Progenitor cell of endocrine pancreas (in vitro differentiated cells): ENCODE data around the gene BAK1. TPM values are rescaled to one million over a fixed set of nuclear protein-coding genes. Genes with fewer than 3 reads are reported as not detected.
A peak's percentile ranks its signal among the peaks of the same experiment; 100 is the strongest.

Experiments used
- DNase-seq: peaks from one replicate; pipeline ENCODE4 v3.0.0; 2021; ENCODE audit warnings: low spot score; ENCODE audit not compliant: unreplicated experiment
- H3K27ac Mint-ChIP-seq: 2 replicates; pipeline ENCODE4 v1.8.0; 2021; ENCODE audit warnings: mild to moderate bottlenecking, moderate library complexity, mixed read lengths
- H3K27me3 Mint-ChIP-seq: 2 replicates; pipeline ENCODE4 v1.8.0; 2021; ENCODE audit warnings: mixed read lengths
- H3K36me3 Mint-ChIP-seq: 2 replicates; pipeline ENCODE4 v1.8.0; 2022; ENCODE audit warnings: mixed read lengths; ENCODE audit not compliant: insufficient read depth
- H3K4me1 Mint-ChIP-seq: 2 replicates; pipeline ENCODE4 v1.8.0; 2021; ENCODE audit warnings: low read depth, mixed read lengths
- H3K4me3 Mint-ChIP-seq: 2 replicates; pipeline ENCODE4 v1.8.0; 2021; ENCODE audit warnings: low read depth, mild to moderate bottlenecking, moderate library complexity, mixed read lengths
- H3K9me3 Mint-ChIP-seq: 2 replicates; pipeline ENCODE4 v1.8.0; 2021; ENCODE audit warnings: low read depth, mixed read lengths
- total RNA-seq: library from RNA; stranded (reverse); gene quantifications from 2 replicates; pipeline ENCODE4 v1.2.1, GENCODE V29; 2021
- TF ChIP-seq, protein P1 (sequence below): fragments of 200-600 bp; sonication (generic); IDR thresholded peaks from one replicate; pipeline ENCODE4 v1.5.0; 2021; ENCODE audit warnings: antibody characterized with exemption, mild to moderate bottlenecking; ENCODE audit not compliant: unreplicated experiment

BAK1 gene
- total RNA-seq, 1 donor from 2014 or later = 22.4 TPM

DNA sequence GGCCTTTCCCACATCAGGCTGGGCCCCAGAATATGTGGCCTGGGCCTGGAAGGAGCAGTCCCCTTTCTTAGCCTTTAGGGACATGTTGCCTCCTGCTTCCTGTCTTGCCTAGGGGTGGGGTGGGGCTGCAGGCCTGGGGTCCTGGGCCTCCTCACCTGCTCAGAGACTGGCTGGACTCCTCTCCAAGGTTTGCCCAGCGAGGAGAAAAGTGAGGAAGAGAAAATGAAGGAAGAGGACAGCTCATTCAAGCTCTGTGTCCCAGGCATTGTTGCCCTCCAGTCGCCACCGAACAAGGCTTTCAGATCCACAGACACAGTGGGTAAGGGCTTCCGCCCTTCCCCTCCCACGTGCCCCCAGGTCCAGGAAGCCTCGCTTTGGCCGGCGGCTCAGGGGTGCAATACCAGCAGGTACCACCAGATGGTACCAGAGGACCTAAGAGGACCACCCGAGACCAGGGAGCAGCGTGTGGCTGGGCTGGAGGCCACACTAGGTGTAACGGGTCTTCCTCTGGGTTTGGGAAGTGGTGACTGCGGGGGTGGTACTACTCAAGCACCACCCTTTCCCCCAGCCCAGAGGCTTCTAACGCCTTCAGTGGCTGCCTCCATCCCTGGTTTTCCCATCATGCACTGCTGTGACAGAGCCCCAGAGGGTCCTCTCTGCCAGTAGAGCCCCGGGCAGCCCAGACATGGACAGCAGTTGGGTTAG lies 5.5 kb upstream of the BAK1 start:
- peaks cover 8% of the 10 kb centered on the region for H3K4me1 Mint-ChIP-seq
- no peak overlapping the region for H3K4me3 Mint-ChIP-seq
- DNase-seq = peak; percentile 71
- no peak overlapping the region for H3K27ac Mint-ChIP-seq
- no peaks in the 10 kb centered on the region for H3K9me3 Mint-ChIP-seq
- no peaks in the 10 kb centered on the region for H3K27me3 Mint-ChIP-seq
- no peaks in the 10 kb centered on the region for H3K36me3 Mint-ChIP-seq
- TF ChIP-seq, protein P1, sequence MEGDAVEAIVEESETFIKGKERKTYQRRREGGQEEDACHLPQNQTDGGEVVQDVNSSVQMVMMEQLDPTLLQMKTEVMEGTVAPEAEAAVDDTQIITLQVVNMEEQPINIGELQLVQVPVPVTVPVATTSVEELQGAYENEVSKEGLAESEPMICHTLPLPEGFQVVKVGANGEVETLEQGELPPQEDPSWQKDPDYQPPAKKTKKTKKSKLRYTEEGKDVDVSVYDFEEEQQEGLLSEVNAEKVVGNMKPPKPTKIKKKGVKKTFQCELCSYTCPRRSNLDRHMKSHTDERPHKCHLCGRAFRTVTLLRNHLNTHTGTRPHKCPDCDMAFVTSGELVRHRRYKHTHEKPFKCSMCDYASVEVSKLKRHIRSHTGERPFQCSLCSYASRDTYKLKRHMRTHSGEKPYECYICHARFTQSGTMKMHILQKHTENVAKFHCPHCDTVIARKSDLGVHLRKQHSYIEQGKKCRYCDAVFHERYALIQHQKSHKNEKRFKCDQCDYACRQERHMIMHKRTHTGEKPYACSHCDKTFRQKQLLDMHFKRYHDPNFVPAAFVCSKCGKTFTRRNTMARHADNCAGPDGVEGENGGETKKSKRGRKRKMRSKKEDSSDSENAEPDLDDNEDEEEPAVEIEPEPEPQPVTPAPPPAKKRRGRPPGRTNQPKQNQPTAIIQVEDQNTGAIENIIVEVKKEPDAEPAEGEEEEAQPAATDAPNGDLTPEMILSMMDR = peak; percentile 86

DNA sequence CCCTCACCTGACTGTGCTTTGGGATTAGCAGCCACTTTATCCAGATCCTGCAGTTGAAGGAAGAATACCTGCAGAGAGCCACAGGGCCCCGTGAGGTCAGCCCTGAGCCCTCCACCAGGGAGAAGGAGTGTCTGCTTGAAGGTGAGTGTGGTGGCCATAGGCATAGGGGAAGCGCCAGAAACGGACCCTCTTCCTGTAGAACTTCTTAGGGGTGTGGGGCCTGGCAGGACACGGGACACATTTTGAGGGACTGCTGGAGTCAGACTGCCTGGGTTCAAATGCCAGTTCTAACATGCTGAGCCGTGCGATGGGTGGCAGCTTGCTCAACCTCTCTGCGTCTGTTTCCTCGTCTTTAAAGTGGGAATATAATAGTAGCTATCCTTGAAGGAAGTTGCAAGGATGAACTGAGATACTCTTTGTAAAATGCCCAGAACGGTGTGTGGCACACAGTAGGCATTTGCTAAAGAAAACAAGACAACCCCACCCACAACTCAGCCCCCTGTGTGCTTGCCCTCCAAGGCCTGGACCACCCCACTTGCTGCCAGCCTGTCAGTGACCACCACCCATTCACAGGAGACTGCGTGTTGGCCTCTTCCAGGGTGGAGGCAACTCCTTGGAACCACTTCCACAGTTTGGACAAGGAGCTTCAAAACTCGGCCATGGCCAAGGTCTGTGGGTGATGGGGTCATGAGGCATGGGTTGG lies 4.8 kb upstream of the BAK1 start:
- H3K9me3 Mint-ChIP-seq = no peaks in the 10 kb centered on the region
- TF ChIP-seq, protein P1 = no peak

DNA sequence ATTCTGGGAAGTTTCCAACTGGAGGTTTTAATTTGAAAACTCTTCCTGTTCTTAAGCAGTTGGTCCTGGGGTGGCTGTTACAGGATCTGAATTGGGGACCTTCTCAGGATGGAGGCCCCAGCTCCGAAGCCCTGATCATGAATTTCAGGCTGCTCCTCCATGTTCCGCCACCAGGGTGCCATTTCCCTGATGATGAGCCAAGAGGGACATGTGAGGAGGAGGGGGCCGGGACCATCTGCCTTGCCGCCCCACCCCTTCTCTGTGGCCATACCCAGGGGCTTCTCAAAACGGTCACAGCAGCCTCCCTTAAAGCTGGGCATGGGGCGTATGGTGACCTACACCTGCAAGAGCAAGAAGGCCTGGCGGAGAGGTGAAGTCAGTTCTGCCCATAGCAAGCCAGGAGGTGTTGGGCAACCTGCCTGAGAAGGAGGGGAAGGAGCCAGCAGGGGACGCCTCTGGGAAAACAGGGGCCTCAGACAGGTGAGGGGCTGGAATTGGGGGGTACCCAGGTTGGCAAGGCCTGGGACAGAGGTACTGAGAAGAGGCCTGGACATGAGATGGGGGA lies 3.6 kb upstream of the BAK1 start:
- Mint-ChIP-seq H3K27ac (no peak overlapping the region), H3K9me3 (no peaks in the 10 kb centered on the region), H3K4me3 (no peak overlapping the region), H3K4me1 (peaks cover 8% of the 10 kb centered on the region), H3K27me3 (no peaks in the 10 kb centered on the region), H3K36me3 (no peaks in the 10 kb centered on the region)
- TF ChIP-seq, protein P1 = peak; percentile 36
- DNase-seq = no peak

More for the DNA sequence above, 4.8 kb upstream of the BAK1 start:
- Mint-ChIP-seq H3K4me3 (no peak overlapping the region), H3K4me1 (peaks cover 7% of the 10 kb centered on the region), H3K36me3 (no peaks in the 10 kb centered on the region), H3K27me3 (no peaks in the 10 kb centered on the region), H3K27ac (peak overlapping the region; percentile 45)
- DNase-seq = no peak

DNA sequence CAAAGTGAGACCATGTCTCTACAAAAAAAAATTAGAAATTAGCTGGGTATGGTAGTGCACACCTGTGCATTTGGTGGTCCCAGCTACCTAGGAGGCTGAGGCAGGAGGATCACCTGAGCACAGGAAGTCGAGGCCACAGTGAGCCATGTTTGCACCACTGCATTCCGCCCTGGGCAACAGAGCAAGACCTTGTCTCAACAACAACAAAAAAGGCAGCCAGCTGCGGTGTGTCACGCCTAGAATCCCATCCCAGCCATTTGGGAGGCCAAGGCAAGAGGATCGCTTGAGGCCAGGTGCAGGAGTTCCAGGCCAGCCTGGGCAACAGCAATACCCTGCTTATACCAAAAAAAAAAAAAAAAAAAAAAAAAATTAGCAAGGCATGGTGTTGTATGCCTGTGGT lies 1.1 kb upstream of the BAK1 start:
- no peaks in the 10 kb centered on the region for H3K27me3 Mint-ChIP-seq
- no peak overlapping the region for H3K27ac Mint-ChIP-seq
- H3K36me3 Mint-ChIP-seq = peaks cover 1% of the 10 kb centered on the region
- no peak for DNase-seq
- no peak overlapping the region for H3K4me3 Mint-ChIP-seq
- TF ChIP-seq, protein P1 = no peak
- H3K9me3 Mint-ChIP-seq = no peaks in the 10 kb centered on the region
- H3K4me1 Mint-ChIP-seq = peaks cover 10% of the 10 kb centered on the region

DNA sequence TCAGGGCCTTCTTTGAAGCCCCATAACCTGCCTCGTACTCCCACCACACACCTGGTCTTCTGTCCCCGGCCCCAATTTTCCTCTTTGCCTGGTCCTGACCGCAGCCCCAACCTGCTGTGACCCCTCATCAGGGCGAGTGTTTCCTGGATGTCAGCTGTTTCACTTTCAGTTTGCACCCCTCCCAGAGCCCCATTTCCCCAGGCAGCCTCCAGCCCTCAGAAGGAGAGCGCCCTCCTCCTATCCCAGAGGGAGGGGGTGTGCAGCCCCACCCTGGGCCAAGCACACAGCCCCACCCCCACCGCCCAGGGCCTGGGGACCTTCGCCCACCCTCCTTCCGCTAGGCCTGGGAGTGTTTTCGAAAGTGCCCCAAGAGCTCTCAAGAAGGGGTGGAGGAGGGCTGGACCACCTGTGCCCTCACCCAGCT lies 1.5 kb downstream of the BAK1 start:
- Mint-ChIP-seq H3K4me1 (peaks cover 10% of the 10 kb centered on the region), H3K27me3 (no peaks in the 10 kb centered on the region), H3K36me3 (peaks cover 1% of the 10 kb centered on the region), H3K4me3 (peak overlapping the region; percentile 78), H3K27ac (no peak overlapping the region), H3K9me3 (no peaks in the 10 kb centered on the region)
- TF ChIP-seq, protein P1 = no peak
- DNase-seq = no peak
